Breast epithelium (tissue), 3 donors: ENCODE data around the gene MRGPRD.

ENCODE experiments used
- POLR2A ChIP-seq: fragments of 450-650 bp; IDR thresholded peaks from one replicate; pipeline ENCODE4 v1.6.1; 2016; ENCODE audit warnings: antibody characterized with exemption, mild to moderate bottlenecking, moderate library complexity
- TF ChIP-seq, protein P1 (sequence below), 3 donors: fragments of 450-650 bp; IDR thresholded peaks; one replicate each; pipeline ENCODE4 v1.5.1; 2016 to 2017; ENCODE audit warnings: antibody characterized with exemption in 3 of 3, mild to moderate bottlenecking in 3 of 3, moderate library complexity in 3 of 3

DNA sequence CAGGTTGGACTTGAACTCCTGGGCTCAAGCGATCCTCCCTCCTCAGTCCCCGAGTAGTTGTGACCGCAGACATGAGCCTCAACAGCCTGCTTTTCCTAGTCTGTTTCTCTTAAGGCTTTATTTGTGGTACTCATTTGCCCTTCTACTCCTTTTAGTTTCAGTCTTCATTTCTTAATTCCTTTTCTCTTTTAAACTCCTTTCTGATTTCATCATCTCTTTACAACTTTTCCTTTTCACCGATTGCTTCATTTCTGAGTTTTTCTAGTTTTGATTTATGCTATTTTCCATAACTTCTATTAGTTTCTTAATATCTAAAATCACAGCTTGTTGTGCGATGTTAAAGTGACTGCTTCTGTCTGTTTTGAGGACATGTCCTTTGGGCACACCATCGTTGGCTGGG is 49.5 kb upstream of the MRGPRD start:
- TF ChIP-seq POLR2A: no peak
- TF ChIP-seq, protein P1, sequence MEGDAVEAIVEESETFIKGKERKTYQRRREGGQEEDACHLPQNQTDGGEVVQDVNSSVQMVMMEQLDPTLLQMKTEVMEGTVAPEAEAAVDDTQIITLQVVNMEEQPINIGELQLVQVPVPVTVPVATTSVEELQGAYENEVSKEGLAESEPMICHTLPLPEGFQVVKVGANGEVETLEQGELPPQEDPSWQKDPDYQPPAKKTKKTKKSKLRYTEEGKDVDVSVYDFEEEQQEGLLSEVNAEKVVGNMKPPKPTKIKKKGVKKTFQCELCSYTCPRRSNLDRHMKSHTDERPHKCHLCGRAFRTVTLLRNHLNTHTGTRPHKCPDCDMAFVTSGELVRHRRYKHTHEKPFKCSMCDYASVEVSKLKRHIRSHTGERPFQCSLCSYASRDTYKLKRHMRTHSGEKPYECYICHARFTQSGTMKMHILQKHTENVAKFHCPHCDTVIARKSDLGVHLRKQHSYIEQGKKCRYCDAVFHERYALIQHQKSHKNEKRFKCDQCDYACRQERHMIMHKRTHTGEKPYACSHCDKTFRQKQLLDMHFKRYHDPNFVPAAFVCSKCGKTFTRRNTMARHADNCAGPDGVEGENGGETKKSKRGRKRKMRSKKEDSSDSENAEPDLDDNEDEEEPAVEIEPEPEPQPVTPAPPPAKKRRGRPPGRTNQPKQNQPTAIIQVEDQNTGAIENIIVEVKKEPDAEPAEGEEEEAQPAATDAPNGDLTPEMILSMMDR (IDR thresholded peaks at IDR 0.05): no peak
